Testis (tissue), 3 donors: ENCODE results near the gene CUL1. TPM values are rescaled to one million over a fixed set of nuclear protein-coding genes. Genes with fewer than 3 reads are reported as not detected.

Source experiments
- DNase-seq: peaks from one replicate; pipeline ENCODE4 v3.0.0-alpha.2; 2019
- H3K27ac ChIP-seq, 2 donors: fragments of 200-600 bp; sonication (generic); one replicate each; pipeline ENCODE4 v1.5.1; 2019
- H3K27me3 ChIP-seq: fragments of 200-600 bp; sonication (generic); one replicate; pipeline ENCODE4 v1.5.1; 2019
- H3K36me3 ChIP-seq: fragments of 200-600 bp; sonication (generic); one replicate; pipeline ENCODE4 v1.5.1; 2017; ENCODE audit warnings: low read depth; ENCODE audit errors: missing control alignments
- H3K4me1 ChIP-seq: fragments of 200-600 bp; sonication (generic); one replicate; pipeline ENCODE4 v1.5.1; 2019
- H3K4me3 ChIP-seq, 2 donors: fragments of 200-600 bp; sonication (generic); one replicate each; pipeline ENCODE4 v1.5.1; 2017 to 2019
- H3K9me3 ChIP-seq: fragments of 200-600 bp; sonication (generic); one replicate; pipeline ENCODE4 v1.5.1; 2017
- CTCF ChIP-seq, 3 experiments: fragments of 450-650 bp in 2 of 3; fragments of 200-600 bp in 1 of 3; sonication (generic) in 1 of 3; IDR thresholded peaks; one replicate each; pipeline ENCODE4 v1.5.1; 2016 to 2019; ENCODE audit warnings: antibody characterized with exemption in 3 of 3, mild to moderate bottlenecking in 2 of 3, moderate library complexity in 1 of 3
- POLR2A ChIP-seq: fragments of 450-650 bp; IDR thresholded peaks from one replicate; pipeline ENCODE4 v1.6.1; 2017; ENCODE audit warnings: antibody characterized with exemption, mild to moderate bottlenecking, moderate library complexity
- WGBS, 2 donors: methylation state at CpG; one replicate each; pipeline ENCODE4 v1.1.5; 2018; 5-methylcytosine and 5-hydroxymethylcytosine counted together
- intact Hi-C: fragments of 100-400 bp; cut with DNase I; formaldehyde crosslinking; loops from one replicate; pipeline ENCODE4 v1.15.1; 2023; ENCODE audit warnings: low total_unique reads
- polyA plus RNA-seq: library from polyadenylated mRNA; stranded (reverse); fragments of 350-450 nt; fragmentation: Illumina TruSeq; extraction: RNeasy Lipid Tissue Mini Kit (QIAGEN cat#74804); gene quantifications from one replicate; pipeline ENCODE4 v1.2.3, GENCODE V29; 2014; ENCODE audit warnings: low read depth, low replicate concordance; ENCODE audit not compliant: insufficient read depth
- total RNA-seq, 2 donors: library from RNA; depleted of rRNA; stranded (reverse); fragments of >200 nt; gene quantifications; one replicate each; pipeline ENCODE4 v1.2.3, GENCODE V29; 2016

Gene CUL1
- total and polyA plus RNA-seq, 3 donors from 2014 or later, result 151 to 206 (median 161) TPM

- H3K4me3 ChIP-seq, result no peak overlapping the region
- no peaks in the 10 kb centered on the region for H3K36me3 ChIP-seq
- no peak for DNase-seq
- intact Hi-C loops, result no loop called here
- TF ChIP-seq CTCF (IDR thresholded peaks at IDR 0.05) (no peak), POLR2A (no peak)
- no peaks in the 10 kb centered on the region for H3K9me3 ChIP-seq
- no peaks in the 10 kb centered on the region for H3K4me1 ChIP-seq
- H3K27me3 ChIP-seq, result no peaks in the 10 kb centered on the region
- H3K27ac ChIP-seq, result no peak overlapping the region
- 92 to 94% methylated on average over 13 of the region's 13 CpGs for WGBS, 2 donors
These were observed 102.0 kb downstream of the CUL1 start for GRCh38 chr7:148800677-148801076.

- intact Hi-C loops, result no loop called here
- Histone ChIP-seq H3K4me3 (no peak overlapping the region), H3K36me3 (no peaks in the 10 kb centered on the region), H3K27ac (no peak overlapping the region), H3K9me3 (no peaks in the 10 kb centered on the region), H3K27me3 (no peaks in the 10 kb centered on the region), H3K4me1 (no peaks in the 10 kb centered on the region)
- TF ChIP-seq CTCF (IDR thresholded peaks at IDR 0.05), result no peak
- WGBS, 2 donors, result 88 to 89% methylated on average over 10 of the region's 10 CpGs
- DNase-seq, result no peak
These were observed 103.4 kb downstream of the CUL1 start for GRCh38 chr7:148802101-148802493.

- H3K36me3 ChIP-seq, result no peaks in the 10 kb centered on the region
- TF ChIP-seq POLR2A (no peak), CTCF (IDR thresholded peaks at IDR 0.05) (no peak)
- WGBS, 2 donors, result 82 to 95% methylated on average over 5 of the region's 5 CpGs
- no peaks in the 10 kb centered on the region for H3K9me3 ChIP-seq
- no peaks in the 10 kb centered on the region for H3K27me3 ChIP-seq
- intact Hi-C loops, result no loop called here
- no peak overlapping the region for H3K4me3 ChIP-seq
- DNase-seq, result no peak
- no peak overlapping the region for H3K27ac ChIP-seq
- H3K4me1 ChIP-seq, result no peaks in the 10 kb centered on the region
These were observed 104.4 kb downstream of the CUL1 start for GRCh38 chr7:148803094-148803493.

- 81 to 84% methylated on average over 10 of the region's 10 CpGs for WGBS, 2 donors
- no peaks in the 10 kb centered on the region for H3K36me3 ChIP-seq
- intact Hi-C loops, result no loop called here
These were observed 105.9 kb downstream of the CUL1 start for GRCh38 chr7:148804343-148805235.

More at GRCh38 chr7:148804343-148805235, 105.9 kb downstream of the CUL1 start:
- H3K27me3 ChIP-seq, result no peaks in the 10 kb centered on the region
- no peaks in the 10 kb centered on the region for H3K4me1 ChIP-seq
- TF ChIP-seq POLR2A, result no peak
- TF ChIP-seq CTCF (IDR thresholded peaks at IDR 0.05), result no peak
- H3K9me3 ChIP-seq, result no peaks in the 10 kb centered on the region
- no peak for DNase-seq
- no peak overlapping the region for H3K27ac ChIP-seq
- H3K4me3 ChIP-seq, result no peak overlapping the region
